HTR-8/SVneo (cell line): ENCODE results near the gene SUOX.
"Not testable (repeated sequence)": the region's sequence is repeated elsewhere in the genome, so short reads cannot be mapped to it uniquely, and the experiment has no call there.

Experiments
- DNase-seq: peaks from one replicate; pipeline ENCODE4 v3.0.0; 2011; ENCODE audit warnings: low spot score, mixed read lengths; ENCODE audit not compliant: insufficient read length
- FAIRE-seq: peaks from 2 replicates; lab custom pipeline; 2011; peaks lifted over from hg19 to GRCh38; lab: Jason Lieb, UNC

SUOX gene

DNA sequence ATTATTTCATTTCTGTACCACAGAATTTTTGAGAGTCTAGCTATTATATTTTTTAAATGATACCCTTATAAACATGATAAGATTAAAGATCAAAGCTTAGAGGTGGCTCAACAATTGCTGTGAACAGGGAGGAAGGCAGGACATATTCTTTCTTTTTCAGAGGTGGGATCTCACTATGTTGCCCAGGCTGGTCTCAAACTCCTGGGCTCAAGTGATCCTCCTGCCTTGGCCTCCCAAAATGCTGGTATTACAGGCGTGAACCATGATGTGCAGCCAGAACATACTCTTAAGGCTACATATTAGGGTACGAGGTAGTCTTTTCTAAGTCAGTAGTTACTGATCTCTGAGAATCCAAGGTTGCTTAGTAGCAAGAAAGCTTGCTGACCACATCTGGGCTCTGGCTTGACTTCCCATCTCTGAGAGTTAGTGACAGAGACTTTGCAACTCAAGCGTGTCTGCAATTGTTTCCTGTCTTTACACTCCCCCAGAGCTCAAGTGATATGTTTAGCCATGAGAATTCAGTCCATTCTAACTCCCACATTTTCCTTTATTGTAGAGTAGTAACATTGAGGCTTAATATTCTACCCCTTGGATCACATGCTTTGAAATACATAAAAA is 14.6 kb upstream of the SUOX start:
- no peak for FAIRE-seq
- DNase-seq: no peak

DNA sequence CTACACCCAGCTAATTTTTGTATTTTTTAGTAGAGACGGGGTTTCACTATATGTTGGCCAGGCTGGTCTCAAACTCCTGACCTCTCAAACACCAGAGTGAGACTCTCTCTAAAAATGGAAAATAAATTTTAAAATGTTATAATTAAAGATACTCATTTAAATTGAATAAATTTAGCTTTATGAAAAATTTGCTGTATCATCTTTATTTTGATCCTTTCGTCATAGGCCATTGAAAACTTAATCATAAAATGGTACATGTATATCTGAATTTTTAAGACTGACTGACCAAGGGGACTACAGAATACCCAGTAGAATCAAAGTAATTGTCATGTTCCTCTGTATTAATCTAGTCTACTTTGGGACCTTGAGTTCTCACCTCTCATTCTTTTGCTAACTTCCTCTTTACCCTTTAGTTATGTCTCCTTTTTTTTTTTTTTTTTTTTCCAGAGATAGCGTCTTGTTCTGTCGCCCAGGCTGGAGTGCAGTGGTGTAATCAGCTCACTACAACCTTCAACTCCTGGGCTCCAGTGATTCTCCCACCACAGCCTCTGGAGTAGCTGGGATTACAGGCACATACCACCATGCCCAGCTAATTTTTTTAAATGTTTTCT is 13.7 kb upstream of the SUOX start:
- DNase-seq (no peak), FAIRE-seq (no peak)

DNA sequence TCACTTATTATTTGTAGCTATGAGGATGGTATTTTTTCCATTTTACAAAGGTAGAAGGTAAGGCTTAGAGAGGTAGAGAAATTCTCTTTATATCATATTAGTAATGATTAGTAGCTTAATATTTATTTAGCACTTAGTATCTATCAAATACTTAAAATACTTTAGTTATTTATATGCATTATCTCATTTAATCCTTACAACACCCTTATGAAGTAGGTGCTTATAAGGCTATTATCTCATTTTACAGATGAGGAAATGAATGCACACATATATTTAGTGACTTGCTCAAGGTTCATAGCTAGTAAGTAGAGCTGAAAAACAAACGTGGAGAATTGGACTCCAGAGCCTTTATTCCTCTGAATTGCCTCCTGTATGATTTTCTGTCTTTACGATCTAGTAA is 12.2 kb upstream of the SUOX start:
- DNase-seq (no peak), FAIRE-seq (no peak)

GRCh38 chr12:55985341-55985740 is 11.7 kb upstream of the SUOX start:
- no peak for FAIRE-seq
- DNase-seq: no peak

DNA sequence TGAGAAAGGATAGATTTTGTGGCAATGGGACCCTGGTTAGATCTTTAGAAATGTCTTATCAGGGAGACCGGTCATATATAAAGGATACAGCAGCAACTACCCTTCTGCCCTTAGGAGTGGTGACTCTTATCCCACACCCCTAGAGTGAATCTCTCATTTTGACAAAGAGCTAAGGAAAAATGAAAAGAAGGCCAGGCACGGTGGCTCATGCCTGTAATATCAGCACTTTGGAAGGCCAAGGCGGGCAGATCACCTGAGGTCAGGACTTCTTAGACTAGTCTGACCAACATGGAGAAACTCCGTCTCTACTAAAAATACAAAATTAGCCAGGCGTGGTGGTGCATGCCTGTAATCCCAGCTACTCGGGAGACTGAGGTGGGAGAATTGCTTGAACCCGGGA is 11.1 kb upstream of the SUOX start:
- DNase-seq, FAIRE-seq: not testable (repeated sequence)

- FAIRE-seq: no peak
Observed at GRCh38 chr12:55991110-55991509, 6.0 kb upstream of the SUOX start.

GRCh38 chr12:55993230-55993853 is 3.7 kb upstream of the SUOX start:
- DNase-seq (no peak), FAIRE-seq (no peak)

More at GRCh38 chr12:55991110-55991509, 6.0 kb upstream of the SUOX start:
- no peak for DNase-seq

- FAIRE-seq (no peak), DNase-seq (no peak)
Observed at GRCh38 chr12:55995366-55995765, 1.7 kb upstream of the SUOX start.

GRCh38 chr12:55996201-55996714 is 818 bp upstream of the SUOX start:
- FAIRE-seq (no peak), DNase-seq (peak; percentile 70)

- FAIRE-seq: no peak
- DNase-seq: no peak
Observed at GRCh38 chr12:55997535-55997859, 421 bp downstream of the SUOX start.

- not testable (repeated sequence) for FAIRE-seq, DNase-seq
Observed at GRCh38 chr12:55999522-55999921, 2.4 kb downstream of the SUOX start.

DNA sequence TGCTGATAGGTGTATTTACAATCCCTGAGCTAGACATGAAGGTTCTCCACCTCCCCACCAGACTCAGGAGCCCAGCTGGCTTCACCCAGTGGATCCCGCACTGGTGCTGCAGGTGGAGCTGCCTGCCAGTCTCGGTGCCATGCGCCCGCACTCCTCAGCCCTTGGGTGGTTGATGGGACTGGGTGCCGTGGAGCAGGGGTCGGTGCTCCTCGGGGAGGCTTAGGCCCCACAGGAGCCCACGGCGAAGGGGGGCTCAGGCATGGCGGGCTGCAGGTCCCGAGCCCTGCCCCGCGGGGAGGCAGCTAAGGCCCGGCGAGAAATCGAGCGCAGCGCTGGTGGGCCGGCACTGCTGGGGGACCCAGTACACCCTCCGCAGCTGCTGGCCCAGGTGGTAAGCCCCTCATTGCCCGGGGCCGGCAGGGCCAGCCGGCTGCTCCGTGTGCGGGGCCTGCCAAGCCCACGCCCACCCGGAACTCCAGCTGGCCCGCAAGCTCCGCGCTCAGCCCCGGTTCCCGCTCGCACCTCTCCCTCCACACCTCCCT is 3.0 kb downstream of the SUOX start:
- not testable (repeated sequence) for DNase-seq, FAIRE-seq

GRCh38 chr12:56001487-56002100 is 4.5 kb downstream of the SUOX start:
- DNase-seq (no peak), FAIRE-seq (no peak)

GRCh38 chr12:56003376-56003775 is 6.3 kb downstream of the SUOX start:
- not testable (repeated sequence) for FAIRE-seq, DNase-seq

GRCh38 chr12:56004211-56004610 is 7.1 kb downstream of the SUOX start:
- FAIRE-seq: no peak
- DNase-seq: no peak

GRCh38 chr12:56007564-56008559 is 10.8 kb downstream of the SUOX start:
- no peak for FAIRE-seq
- peak; percentile 65 for DNase-seq

GRCh38 chr12:56010111-56010570 is 13.1 kb downstream of the SUOX start:
- DNase-seq: no peak
- FAIRE-seq: no peak

DNA sequence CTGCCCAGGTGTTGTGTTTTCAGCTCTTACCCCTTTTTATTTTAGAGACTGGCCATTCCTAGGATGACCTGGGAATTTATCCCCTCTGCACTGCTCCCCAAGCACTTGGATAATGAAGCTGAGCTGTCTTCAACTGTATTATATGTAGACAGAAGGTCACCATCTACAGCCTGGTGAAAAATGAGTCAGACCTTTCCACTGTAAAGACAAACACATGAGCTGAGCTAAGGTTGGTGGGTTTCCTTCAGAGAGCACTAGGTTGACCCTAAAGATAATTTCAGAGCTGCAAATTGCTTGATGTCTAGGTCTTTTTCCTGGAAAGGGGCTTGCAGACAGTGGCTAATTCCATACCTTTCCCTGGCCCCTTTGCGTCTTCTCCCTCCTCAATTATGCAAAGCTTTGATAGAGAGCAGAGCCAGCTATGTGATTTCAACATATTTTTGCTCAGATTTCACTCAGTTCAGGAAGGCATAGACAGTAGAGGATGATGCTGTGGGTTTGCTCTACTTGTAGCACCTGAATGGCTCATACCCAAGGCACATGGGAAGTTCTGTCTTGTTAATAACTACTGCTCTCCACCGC is 14.5 kb downstream of the SUOX start:
- FAIRE-seq (no peak), DNase-seq (no peak)

- DNase-seq: no peak
- FAIRE-seq: no peak
Observed at GRCh38 chr12:56013482-56013881, 16.4 kb downstream of the SUOX start.
